Measurements from ENCODE around the gene TKTL1.

- TF ChIP-seq CTCF (IDR thresholded peaks at IDR 0.05) (no peak), POLR2A (IDR thresholded peaks at IDR 0.05) (no peak)
These were observed 77.0 kb downstream of the TKTL1 start for GRCh38 chrX:154372612-154373022.

Data from transverse colon (tissue), 3 donors.